Activated naive CD4-positive, alpha-beta T cell treated with anti-CD3 and anti-CD28 coated beads, Interleukin-2, amount 50 U/mL, for 24 hours (primary cell): ENCODE measurements around the gene MRPS2.
"Not testable (repeated sequence)": the region's sequence is repeated elsewhere in the genome, so short reads cannot be mapped to it uniquely, and the experiment has no call there.

Experiments used
- H3K27ac Mint-ChIP-seq: one replicate; pipeline ENCODE4 v1.8.0; 2021; ENCODE audit warnings: mild to moderate bottlenecking, mixed read lengths
- H3K27me3 Mint-ChIP-seq: one replicate; pipeline ENCODE4 v1.8.0; 2021; ENCODE audit warnings: mixed read lengths
- H3K36me3 Mint-ChIP-seq: one replicate; pipeline ENCODE4 v1.8.0; 2021; ENCODE audit warnings: mixed read lengths
- H3K4me1 Mint-ChIP-seq: one replicate; pipeline ENCODE4 v1.8.0; 2021; ENCODE audit warnings: mixed read lengths
- H3K4me3 Mint-ChIP-seq: one replicate; pipeline ENCODE4 v1.8.0; 2021; ENCODE audit warnings: mild to moderate bottlenecking, mixed read lengths
- H3K9me3 Mint-ChIP-seq: one replicate; pipeline ENCODE4 v1.8.0; 2021; ENCODE audit warnings: mixed read lengths

Gene MRPS2

DNA sequence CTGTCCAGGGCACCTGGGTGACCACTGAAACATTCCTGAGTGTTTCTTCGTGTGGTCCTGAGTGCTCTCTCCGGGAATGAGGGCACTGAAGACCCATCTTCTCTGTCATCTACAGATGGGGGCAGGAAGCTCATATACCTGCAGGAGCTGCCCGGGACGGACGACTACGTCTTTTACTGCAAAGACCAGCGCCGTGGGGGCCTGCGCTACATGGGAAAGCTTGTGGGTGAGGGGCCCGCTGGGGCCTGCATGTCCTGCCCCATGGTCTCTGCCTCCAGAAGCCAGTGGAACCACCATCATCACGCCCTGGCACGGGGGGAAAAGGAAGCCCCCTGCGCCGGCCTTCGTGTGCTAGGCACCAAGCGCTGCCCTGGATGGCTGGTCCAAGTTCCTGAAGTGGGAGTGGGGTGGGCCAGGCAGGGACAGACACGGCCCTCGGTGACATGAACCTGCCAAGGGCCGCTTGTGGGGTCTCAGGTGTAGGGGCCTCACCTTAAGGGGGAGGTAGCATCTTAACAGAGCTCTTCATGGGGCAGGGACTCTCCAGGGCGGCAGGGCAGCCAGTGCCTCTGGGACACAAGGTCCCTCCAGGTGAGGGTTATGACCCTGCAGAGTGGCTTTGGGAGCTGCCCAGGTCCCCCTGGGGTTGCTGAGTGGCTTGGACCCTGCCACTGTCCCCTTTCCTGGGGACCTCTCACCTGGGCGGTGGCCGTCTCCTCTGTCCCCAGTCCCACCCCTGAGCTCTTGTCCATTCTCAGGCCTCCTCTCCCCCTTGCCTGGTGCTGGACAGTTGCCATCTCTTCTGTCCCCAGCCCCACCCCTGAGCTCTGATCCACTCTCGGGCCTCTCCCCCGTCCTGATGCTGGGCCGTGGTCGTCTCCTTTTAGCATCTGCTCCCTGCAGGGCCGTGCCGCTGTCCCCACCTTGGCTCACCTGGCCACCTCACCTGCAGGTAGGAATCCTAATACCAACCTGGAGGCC lies 47.6 kb downstream of the MRPS2 start:
- no peaks in the 10 kb centered on the region for H3K9me3 Mint-ChIP-seq
- no peaks in the 10 kb centered on the region for H3K36me3 Mint-ChIP-seq
- no peaks in the 10 kb centered on the region for H3K4me1 Mint-ChIP-seq
- no peak overlapping the region for H3K27ac Mint-ChIP-seq
- no peak overlapping the region for H3K4me3 Mint-ChIP-seq
- no peaks in the 10 kb centered on the region for H3K27me3 Mint-ChIP-seq

DNA sequence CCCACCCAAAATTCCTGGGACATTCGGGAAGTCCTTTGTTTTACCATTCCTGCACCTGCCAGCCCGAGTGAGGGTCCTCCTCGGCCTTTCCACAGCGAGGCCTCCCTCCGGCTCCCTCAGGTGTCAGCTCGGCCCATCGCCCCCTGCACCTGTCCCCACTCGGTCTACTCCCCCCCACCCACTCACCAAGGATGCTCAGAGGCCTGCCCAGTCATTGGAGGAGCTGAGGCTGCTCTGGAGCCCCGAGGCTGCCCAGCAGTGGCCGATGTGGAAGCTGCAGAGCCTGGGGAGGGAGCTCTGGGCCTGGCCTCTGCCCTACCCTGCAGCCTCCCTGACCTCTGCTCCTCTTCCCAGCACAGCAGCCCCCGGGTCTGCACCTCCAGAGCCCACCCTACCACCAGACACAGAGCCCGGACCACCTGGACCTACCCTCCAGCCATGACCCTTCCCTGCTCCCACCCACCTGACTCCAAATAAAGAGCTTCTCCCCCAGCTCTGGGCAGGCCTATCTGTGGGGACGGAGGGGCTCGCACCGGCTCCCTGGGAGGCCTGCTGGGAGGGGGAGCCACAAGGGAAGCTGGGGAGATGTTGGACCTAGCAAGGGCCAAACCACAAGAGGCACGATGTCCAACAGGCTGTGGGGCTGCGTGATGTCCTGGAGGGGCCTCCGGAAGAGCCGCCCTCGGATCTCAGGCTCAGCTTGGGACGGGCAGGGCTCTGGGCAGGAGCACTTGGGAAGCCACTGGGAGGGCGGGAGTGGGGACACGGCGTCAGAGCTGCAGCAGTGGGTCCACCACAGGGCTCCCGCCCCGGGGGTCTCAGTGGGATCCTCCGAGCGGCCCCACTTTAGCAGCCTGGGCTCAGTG lies 49.2 kb downstream of the MRPS2 start:
- not testable (repeated sequence) for H3K4me1 Mint-ChIP-seq, H3K27ac Mint-ChIP-seq, H3K27me3 Mint-ChIP-seq, H3K9me3 Mint-ChIP-seq, H3K36me3 Mint-ChIP-seq, H3K4me3 Mint-ChIP-seq

DNA sequence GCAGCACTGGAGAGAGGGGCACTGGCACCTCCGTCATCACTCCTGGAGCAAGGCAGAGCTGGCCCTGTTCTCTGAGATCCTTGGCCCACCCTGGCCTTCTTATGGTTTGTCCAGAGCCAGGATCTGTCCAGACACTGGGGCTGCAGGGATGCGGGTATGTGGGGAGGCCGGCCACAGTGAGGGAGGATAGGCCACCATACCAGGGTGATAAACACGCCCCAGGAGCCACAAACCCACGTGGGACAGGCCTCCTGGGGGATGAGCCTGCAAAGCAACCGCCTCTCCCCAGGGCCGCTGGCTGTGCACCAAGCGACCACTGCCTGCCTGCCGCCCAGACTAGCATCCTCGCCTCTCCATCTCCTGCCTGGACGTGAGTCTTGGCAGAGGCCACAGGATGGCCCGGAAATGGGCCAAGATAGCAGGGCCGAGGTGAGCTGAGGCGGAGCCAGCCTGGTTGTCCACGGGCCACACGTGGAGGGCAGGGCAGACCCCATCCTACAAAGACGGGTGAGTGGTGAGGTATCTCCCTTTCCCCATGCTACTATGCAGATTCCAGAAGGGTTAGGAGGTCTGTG lies 49.9 kb downstream of the MRPS2 start:
- Mint-ChIP-seq H3K4me1 (no peaks in the 10 kb centered on the region), H3K27me3 (no peaks in the 10 kb centered on the region), H3K36me3 (no peaks in the 10 kb centered on the region)

DNA sequence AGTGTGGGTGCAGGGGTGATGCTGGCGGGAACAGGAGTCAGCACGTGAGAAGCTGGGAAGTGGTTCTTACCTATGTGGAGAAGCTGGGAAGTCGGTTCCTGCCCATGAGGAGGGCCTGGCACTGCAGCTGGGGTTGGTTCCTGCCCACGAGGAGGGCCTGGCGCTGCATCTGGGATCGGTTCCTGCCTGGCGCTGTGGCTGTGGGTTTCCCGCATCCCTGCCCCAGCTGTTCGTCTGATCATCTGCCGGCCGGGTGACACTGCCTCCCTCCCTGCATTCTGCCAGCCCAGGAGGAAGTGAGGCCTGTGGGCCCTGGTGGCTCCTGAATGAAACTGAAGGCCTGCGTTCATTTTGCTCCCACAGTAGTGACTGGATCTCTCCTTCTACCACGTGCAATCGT lies 50.5 kb downstream of the MRPS2 start:
- H3K27ac Mint-ChIP-seq: peak overlapping the region; percentile 71
- H3K9me3 Mint-ChIP-seq: no peaks in the 10 kb centered on the region
- no peaks in the 10 kb centered on the region for H3K36me3 Mint-ChIP-seq
- H3K27me3 Mint-ChIP-seq: no peaks in the 10 kb centered on the region
- H3K4me1 Mint-ChIP-seq: no peaks in the 10 kb centered on the region
- no peak overlapping the region for H3K4me3 Mint-ChIP-seq

More for the DNA sequence above, 49.9 kb downstream of the MRPS2 start:
- H3K9me3 Mint-ChIP-seq: no peaks in the 10 kb centered on the region
- no peak overlapping the region for H3K4me3 Mint-ChIP-seq
- H3K27ac Mint-ChIP-seq: no peak overlapping the region

DNA sequence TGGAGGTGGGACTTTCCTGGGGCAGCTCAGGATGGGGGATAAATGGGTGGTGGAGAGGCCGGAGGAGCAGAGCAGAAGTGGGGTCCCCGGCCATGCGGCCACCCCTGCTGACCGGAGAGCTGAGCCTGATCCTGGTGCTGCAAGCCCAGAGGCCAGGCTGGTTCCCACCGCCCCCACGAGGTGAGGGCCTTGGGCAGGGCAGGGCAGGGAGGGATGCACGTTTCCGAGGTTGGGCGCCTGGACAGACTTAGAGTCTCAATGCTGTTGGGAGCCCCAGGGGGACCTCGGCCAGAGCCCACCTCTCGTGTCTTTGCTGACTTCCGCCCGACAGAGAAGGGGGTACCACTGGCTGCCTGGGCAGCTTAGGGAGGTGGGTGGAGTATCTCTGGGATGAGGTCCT lies 51.0 kb downstream of the MRPS2 start:
- Mint-ChIP-seq H3K9me3 (no peaks in the 10 kb centered on the region), H3K27me3 (no peaks in the 10 kb centered on the region), H3K4me3 (no peak overlapping the region), H3K4me1 (no peaks in the 10 kb centered on the region), H3K36me3 (no peaks in the 10 kb centered on the region), H3K27ac (no peak overlapping the region)

DNA sequence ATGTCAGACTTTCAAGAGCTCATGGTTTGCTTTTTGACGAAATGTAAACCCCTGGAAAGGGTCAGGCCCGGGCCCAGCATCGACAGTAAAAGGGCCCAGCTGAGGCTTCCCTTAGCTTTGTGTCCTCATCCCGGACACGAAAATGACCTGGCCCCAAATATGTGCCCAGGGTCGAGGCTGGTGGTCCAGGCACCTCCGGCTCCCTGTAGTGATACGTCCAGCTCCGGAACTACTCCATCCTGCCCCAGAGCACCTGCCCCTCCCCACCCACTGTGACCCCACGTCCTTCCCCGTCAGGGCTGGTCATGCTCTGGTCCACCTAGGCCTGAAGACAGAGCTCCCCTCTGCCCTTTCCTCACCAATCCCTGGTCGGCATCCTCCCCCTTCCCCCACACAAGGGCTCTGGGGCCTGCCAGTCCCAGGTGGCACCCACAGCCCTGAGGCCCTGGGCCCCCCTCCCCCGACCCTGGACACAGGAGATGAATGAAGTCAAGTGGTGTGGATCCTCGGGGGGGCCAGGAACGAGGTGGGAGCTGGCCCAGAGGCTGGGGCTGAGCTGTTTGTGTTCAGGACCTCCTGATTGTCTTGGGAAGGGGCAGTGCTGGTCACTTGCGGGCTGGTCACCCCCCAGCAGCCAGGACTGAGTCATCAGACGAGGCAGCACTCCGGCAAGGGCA lies 51.7 kb downstream of the MRPS2 start:
- Mint-ChIP-seq H3K27me3 (no peaks in the 10 kb centered on the region), H3K4me1 (no peaks in the 10 kb centered on the region), H3K4me3 (no peak overlapping the region), H3K27ac (no peak overlapping the region), H3K36me3 (no peaks in the 10 kb centered on the region), H3K9me3 (no peaks in the 10 kb centered on the region)

DNA sequence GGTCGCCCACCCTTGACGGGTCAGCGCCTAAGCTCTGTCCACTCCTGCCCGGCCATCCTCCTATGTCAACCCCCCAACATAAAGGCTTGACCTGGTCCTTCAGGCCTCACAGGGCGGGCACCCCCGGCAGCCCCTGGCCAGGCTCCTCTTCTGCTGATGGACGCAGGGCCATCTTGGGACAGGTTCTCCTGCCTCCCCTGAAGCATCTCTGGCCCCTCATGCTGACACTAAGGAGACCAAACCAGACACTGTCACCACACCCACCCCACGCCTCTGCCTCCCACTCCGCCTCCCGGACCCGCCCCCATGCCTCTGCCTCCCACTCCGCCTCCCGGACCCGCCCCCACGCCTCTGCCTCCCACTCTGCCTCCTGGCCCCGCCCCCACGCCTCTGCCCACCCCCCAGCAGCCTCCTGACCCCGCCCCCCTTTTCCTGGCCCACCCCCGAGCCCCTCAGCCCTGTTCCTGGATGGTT lies 52.3 kb downstream of the MRPS2 start:
- Mint-ChIP-seq H3K27me3 (no peaks in the 10 kb centered on the region), H3K27ac (no peak overlapping the region)

More for the DNA sequence above, 52.3 kb downstream of the MRPS2 start:
- Mint-ChIP-seq H3K4me1 (no peaks in the 10 kb centered on the region), H3K36me3 (no peaks in the 10 kb centered on the region), H3K9me3 (no peaks in the 10 kb centered on the region), H3K4me3 (no peak overlapping the region)
